Gastrocnemius medialis (tissue), 4 donors: ENCODE measurements around the gene C1QB. TPM values are rescaled to one million over a fixed set of nuclear protein-coding genes. Genes with fewer than 3 reads are reported as not detected.

Experiments
- ATAC-seq, 2 donors: fragments of 150-250 bp; one replicate each; pipeline ENCODE4 v1.9.1; 2016
- DNase-seq, 2 donors: peaks; one replicate each; pipeline ENCODE4 v3.0.0-alpha.2; 2019
- H3K27ac ChIP-seq, 4 donors: fragments of 200-600 bp; sonication (generic); 1 replicate in 1 of 4; 2 replicates in 3 of 4; pipeline ENCODE4 v1.5.1; 2016 to 2018; ENCODE audit warnings: mild to moderate bottlenecking in 2 of 4, moderate library complexity in 1 of 4
- H3K27me3 ChIP-seq, 3 donors: fragments of 200-600 bp; sonication (generic) in 2 of 3; 1 replicate in 1 of 3; 2 replicates in 2 of 3; pipeline versions ENCODE4 v1.5.1 to v1.6.0; 2016 to 2019; ENCODE audit warnings: mild to moderate bottlenecking in 1 of 3, moderate library complexity in 1 of 3
- H3K36me3 ChIP-seq, 2 donors: fragments of 200-600 bp; sonication (generic) in 1 of 2; one replicate each; pipeline ENCODE4 v1.5.1; 2017 to 2018
- H3K4me1 ChIP-seq, 2 donors: fragments of 200-600 bp; sonication (generic) in 1 of 2; one replicate each; pipeline ENCODE4 v1.5.1; 2016 to 2017; ENCODE audit warnings: mild to moderate bottlenecking in 2 of 2
- H3K4me3 ChIP-seq, 4 donors: fragments of 200-600 bp; sonication (generic) in 3 of 4; 1 replicate in 1 of 4; 2 replicates in 3 of 4; pipeline ENCODE4 v1.5.1; 2016 to 2019; ENCODE audit warnings: mild to moderate bottlenecking in 2 of 4
- H3K9me3 ChIP-seq, 3 donors: fragments of 200-600 bp; sonication (generic) in 2 of 3; 1 replicate in 1 of 3; 2 replicates in 2 of 3; pipeline ENCODE4 v1.5.1; 2016 to 2019
- CTCF ChIP-seq, 5 experiments: fragments of 450-650 bp in 3 of 5; fragments of 200-600 bp in 2 of 5; sonication (generic) in 2 of 5; IDR thresholded peaks in 4 of 5; conservative IDR thresholded peaks in 1 of 5; 1 replicate in 4 of 5; 2 replicates in 1 of 5; pipeline ENCODE4 v1.5.1; 2016 to 2019; ENCODE audit warnings: antibody characterized with exemption in 5 of 5, mild to moderate bottlenecking in 3 of 5, moderate library complexity in 3 of 5
- POLR2A ChIP-seq, 2 donors: fragments of 450-650 bp; IDR thresholded peaks; one replicate each; pipeline ENCODE4 v1.6.1; 2017; ENCODE audit warnings: antibody characterized with exemption in 2 of 2, mild to moderate bottlenecking in 2 of 2, moderate library complexity in 2 of 2
- in situ Hi-C, 4 donors: fragments of 200-750 bp; cut with MboI; loops; one replicate each; pipeline versions ENCODE4 v1.15.0 to v1.8.0; 2017; ENCODE audit warnings: low sequenced_read_pairs in 4 of 4
- intact Hi-C: fragments of 100-400 bp; cut with DNase I; formaldehyde crosslinking; loops from one replicate; pipeline ENCODE4 v1.15.1; 2023; ENCODE audit warnings: low total_unique reads
- total RNA-seq, 4 donors: library from RNA; depleted of rRNA; stranded (reverse); fragments of >200 nt; gene quantifications; one replicate each; pipeline versions ENCODE4 v1.1.0 to v1.2.3, GENCODE V29; 2016

C1QB gene
- total RNA-seq, 4 donors from 2014 or later = 30.6 to 97.2 (median 74.5) TPM

GRCh38 chr1:22627331-22627730 is 25.7 kb upstream of the C1QB start:
- Histone ChIP-seq H3K4me3 (no peak overlapping the region), H3K27ac (no peak overlapping the region), H3K4me1 (no peaks in the 10 kb centered on the region), H3K9me3 (no peaks in the 10 kb centered on the region), H3K36me3 (no peaks in the 10 kb centered on the region), H3K27me3 (peaks cover 38 to 52% (median 42%) of the 10 kb centered on the region in 3 donors)
- TF ChIP-seq POLR2A (IDR thresholded peaks at IDR 0.05) = no peak
- no peak for TF ChIP-seq CTCF (IDR thresholded peaks at IDR 0.05 in 4 of 5, conservative IDR thresholded peaks at IDR 0.05 in 1 of 5)
- intact Hi-C loops (no loop called here), in situ Hi-C loops (loop anchor here in 2 of 4 donors (25.0 kb wide), 1 partner anchor 515 kb away; no protein-coding TSS in a partner anchor)
- DNase-seq (no peak), ATAC-seq (no peak)

GRCh38 chr1:22628698-22629444 is 24.2 kb upstream of the C1QB start:
- H3K27me3 ChIP-seq = peaks cover 38 to 43% (median 42%) of the 10 kb centered on the region in 3 donors
- intact Hi-C loops (no loop called here), in situ Hi-C loops (loop anchor here in 2 of 4 donors (25.0 kb wide), 1 partner anchor 517 kb away; no protein-coding TSS in a partner anchor)
- no peaks in the 10 kb centered on the region for H3K9me3 ChIP-seq
- ATAC-seq (no peak), DNase-seq (no peak)
- TF ChIP-seq CTCF (IDR thresholded peaks at IDR 0.05 in 4 of 5, conservative IDR thresholded peaks at IDR 0.05 in 1 of 5) (no peak), POLR2A (IDR thresholded peaks at IDR 0.05) (no peak)
- no peaks in the 10 kb centered on the region for H3K36me3 ChIP-seq
- H3K4me3 ChIP-seq = no peak overlapping the region
- H3K27ac ChIP-seq = no peak overlapping the region
- no peaks in the 10 kb centered on the region for H3K4me1 ChIP-seq

GRCh38 chr1:22629886-22630285 is 23.1 kb upstream of the C1QB start:
- TF ChIP-seq POLR2A (IDR thresholded peaks at IDR 0.05) (no peak), CTCF (IDR thresholded peaks at IDR 0.05 in 4 of 5, conservative IDR thresholded peaks at IDR 0.05 in 1 of 5) (no peak)
- Histone ChIP-seq H3K27ac (no peak overlapping the region), H3K4me3 (no peak overlapping the region), H3K36me3 (no peaks in the 10 kb centered on the region), H3K27me3 (peaks cover 32 to 35% (median 33%) of the 10 kb centered on the region in 3 donors), H3K9me3 (no peaks in the 10 kb centered on the region), H3K4me1 (no peaks in the 10 kb centered on the region)
- no peak for DNase-seq
- intact Hi-C loops (no loop called here), in situ Hi-C loops (loop anchor here in 2 of 4 donors (25.0 kb wide), 1 partner anchor 518 kb away; no protein-coding TSS in a partner anchor)
- no peak for ATAC-seq

- TF ChIP-seq POLR2A (IDR thresholded peaks at IDR 0.05) = no peak
- no peak for TF ChIP-seq CTCF (IDR thresholded peaks at IDR 0.05 in 4 of 5, conservative IDR thresholded peaks at IDR 0.05 in 1 of 5)
- H3K4me1 ChIP-seq = peaks cover 0 to 3% of the 10 kb centered on the region in 2 donors
- intact Hi-C loops (no loop called here), in situ Hi-C loops (loop anchor here in 2 of 4 donors (25.0 kb wide), 1 partner anchor 522 kb away; no protein-coding TSS in a partner anchor)
- DNase-seq (no peak), ATAC-seq (no peak)
- H3K9me3 ChIP-seq = no peaks in the 10 kb centered on the region
- no peaks in the 10 kb centered on the region for H3K36me3 ChIP-seq
- no peak overlapping the region for H3K27ac ChIP-seq
- H3K4me3 ChIP-seq = no peak overlapping the region
- peaks cover 3 to 8% (median 7%) of the 10 kb centered on the region in 3 donors for H3K27me3 ChIP-seq
Measured at GRCh38 chr1:22633697-22634463, 19.2 kb upstream of the C1QB start.
